Neural cell (in vitro differentiated cells): ENCODE data around the gene PCSK7. TPM values are rescaled to one million over a fixed set of nuclear protein-coding genes. Genes with fewer than 3 reads are reported as not detected.

ENCODE experiments used
- H2AFZ ChIP-seq: fragments of 200-600, 300-800 bp; sonication (generic), shearing (Covaris generic); 2 replicates; pipeline ENCODE4 v1.6.0; 2014; ENCODE audit warnings: low read depth, mild to moderate bottlenecking, antibody characterized with exemption, low read length, moderate library complexity
- H3F3A ChIP-seq: fragments of 200-600 bp; shearing (Covaris generic); 2 replicates; pipeline ENCODE4 v1.6.1; 2016; ENCODE audit warnings: mild to moderate bottlenecking, moderate library complexity, mixed read lengths, antibody characterized with exemption, low read length; ENCODE audit not compliant: insufficient read depth, poor library complexity, severe bottlenecking
- H3K27ac ChIP-seq: fragments of 200-600, 300-800 bp; sonication (generic), shearing (Covaris generic); 2 replicates; pipeline ENCODE4 v1.5.1; 2014; ENCODE audit warnings: mild to moderate bottlenecking, low read length, moderate library complexity
- H3K27me3 ChIP-seq: fragments of 300-800, 200-600 bp; sonication (generic), shearing (Covaris generic); 2 replicates; pipeline ENCODE4 v1.6.0; 2014; ENCODE audit warnings: mild to moderate bottlenecking, low read depth, low read length, moderate library complexity; ENCODE audit not compliant: insufficient read depth
- H3K36me3 ChIP-seq: fragments of 300-800, 200-600 bp; sonication (generic), shearing (Covaris generic); 2 replicates; pipeline ENCODE4 v1.5.1; 2014; ENCODE audit warnings: mild to moderate bottlenecking, antibody characterized with exemption, low read length, moderate library complexity; ENCODE audit not compliant: insufficient read depth
- H3K4me2 ChIP-seq: fragments of 300-800, 200-600 bp; sonication (generic), shearing (Covaris generic); 2 replicates; pipeline ENCODE4 v1.6.0; 2014; ENCODE audit warnings: mild to moderate bottlenecking, low read length
- H3K4me3 ChIP-seq: fragments of 300-800, 200-600 bp; sonication (generic), shearing (Covaris generic); 2 replicates; pipeline ENCODE4 v1.5.1; 2014; ENCODE audit warnings: mild to moderate bottlenecking, low read length, moderate library complexity
- H3K79me2 ChIP-seq: fragments of 200-600 bp; shearing (Covaris generic); replicated peaks from 2 replicates; pipeline ENCODE4 v1.6.0; 2014; ENCODE audit warnings: mild to moderate bottlenecking, low read length, moderate library complexity; ENCODE audit not compliant: insufficient read depth
- H3K9ac ChIP-seq: fragments of 300-800, 200-600 bp; sonication (generic), shearing (Covaris generic); 2 replicates; pipeline ENCODE4 v1.6.1; 2016; ENCODE audit warnings: mild to moderate bottlenecking, low read length, mixed read lengths
- H3K9me2 ChIP-seq: fragments of 200-600 bp; shearing (Covaris generic); 2 replicates; pipeline ENCODE4 v1.6.1; 2016; ENCODE audit warnings: mild to moderate bottlenecking, low read length, mixed read lengths; ENCODE audit not compliant: insufficient read depth
- H3K9me3 ChIP-seq: fragments of 200-600, 300-800 bp; sonication (generic), shearing (Covaris generic); 2 replicates; pipeline ENCODE4 v1.6.1; 2016; ENCODE audit warnings: mild to moderate bottlenecking, mixed run types, low read length, moderate library complexity, mixed read lengths
- H4K20me1 ChIP-seq: fragments of 200-600 bp; shearing (Covaris generic); 2 replicates; pipeline ENCODE4 v1.6.1; 2016; ENCODE audit warnings: mild to moderate bottlenecking, mixed run types; ENCODE audit not compliant: insufficient read depth
- CTCF ChIP-seq: fragments of 450-650 bp; IDR thresholded peaks from 2 replicates; pipeline ENCODE4 v1.5.1; 2014; ENCODE audit warnings: antibody characterized with exemption, mild to moderate bottlenecking, moderate library complexity; ENCODE audit not compliant: poor library complexity, severe bottlenecking
- EP300 ChIP-seq: fragments of 450-650 bp; conservative IDR thresholded peaks from 2 replicates; pipeline ENCODE4 v1.6.1; 2014; ENCODE audit warnings: antibody characterized with exemption, mild to moderate bottlenecking, moderate library complexity; ENCODE audit not compliant: poor library complexity, severe bottlenecking
- EZH2 ChIP-seq: fragments of 200-600, 300-800 bp; shearing (Covaris generic), sonication (generic); IDR thresholded peaks from 2 replicates; pipeline ENCODE4 v1.6.1; 2014; ENCODE audit warnings: antibody characterized with exemption, low read length, borderline replicate concordance, mild to moderate bottlenecking; ENCODE audit not compliant: insufficient read depth, poor library complexity, severe bottlenecking
- MXI1 ChIP-seq: fragments of 450-650 bp; conservative IDR thresholded peaks from 2 replicates; pipeline ENCODE4 v1.6.1; 2014; ENCODE audit warnings: antibody characterized with exemption, mild to moderate bottlenecking; ENCODE audit not compliant: poor library complexity, severe bottlenecking
- POLR2AphosphoS5 ChIP-seq: IDR thresholded peaks from 2 replicates; pipeline ENCODE4 v1.6.1; 2012
- RAD21 ChIP-seq: fragments of 450-650 bp; conservative IDR thresholded peaks from 2 replicates; pipeline ENCODE4 v1.6.1; 2014; ENCODE audit warnings: antibody characterized with exemption, mild to moderate bottlenecking, moderate library complexity
- SMC3 ChIP-seq: fragments of 450-650 bp; conservative IDR thresholded peaks from 2 replicates; pipeline ENCODE4 v1.6.1; 2014; ENCODE audit warnings: antibody characterized with exemption, mild to moderate bottlenecking, moderate library complexity; ENCODE audit not compliant: poor library complexity
- TAF1 ChIP-seq: IDR thresholded peaks from 2 replicates; pipeline ENCODE4 v1.6.1; 2012; ENCODE audit warnings: low read depth
- polyA plus RNA-seq: library from polyadenylated mRNA; depleted of rRNA; stranded (reverse); fragments of >200 nt; gene quantifications from 2 replicates; pipeline ENCODE4 v1.2.3, GENCODE V29; 2014
- TF ChIP-seq, protein P1 (sequence below): IDR thresholded peaks from 2 replicates; pipeline ENCODE4 v1.6.1; 2012; ENCODE audit warnings: borderline replicate concordance

The PCSK7 gene
- polyA plus RNA-seq, 1 donor from 2014 or later, result 44.4 TPM

- H3K9ac ChIP-seq, result no peak overlapping the region
- H3F3A ChIP-seq, result no peaks in the 10 kb centered on the region
- H3K27ac ChIP-seq, result no peak overlapping the region
- no peak overlapping the region for H3K4me2 ChIP-seq
- H3K9me3 ChIP-seq, result no peaks in the 10 kb centered on the region
- H3K27me3 ChIP-seq, result no peaks in the 10 kb centered on the region
- no peaks in the 10 kb centered on the region for H4K20me1 ChIP-seq
- H3K36me3 ChIP-seq, result no peaks in the 10 kb centered on the region
- H3K9me2 ChIP-seq, result no peaks in the 10 kb centered on the region
- no peaks in the 10 kb centered on the region for H3K79me2 ChIP-seq
- no peak overlapping the region for H3K4me3 ChIP-seq
- no peak for TF ChIP-seq CTCF
- TF ChIP-seq RAD21, result no peak
- TF ChIP-seq SMC3, result no peak
- no peak for TF ChIP-seq TAF1
- TF ChIP-seq, protein P1, sequence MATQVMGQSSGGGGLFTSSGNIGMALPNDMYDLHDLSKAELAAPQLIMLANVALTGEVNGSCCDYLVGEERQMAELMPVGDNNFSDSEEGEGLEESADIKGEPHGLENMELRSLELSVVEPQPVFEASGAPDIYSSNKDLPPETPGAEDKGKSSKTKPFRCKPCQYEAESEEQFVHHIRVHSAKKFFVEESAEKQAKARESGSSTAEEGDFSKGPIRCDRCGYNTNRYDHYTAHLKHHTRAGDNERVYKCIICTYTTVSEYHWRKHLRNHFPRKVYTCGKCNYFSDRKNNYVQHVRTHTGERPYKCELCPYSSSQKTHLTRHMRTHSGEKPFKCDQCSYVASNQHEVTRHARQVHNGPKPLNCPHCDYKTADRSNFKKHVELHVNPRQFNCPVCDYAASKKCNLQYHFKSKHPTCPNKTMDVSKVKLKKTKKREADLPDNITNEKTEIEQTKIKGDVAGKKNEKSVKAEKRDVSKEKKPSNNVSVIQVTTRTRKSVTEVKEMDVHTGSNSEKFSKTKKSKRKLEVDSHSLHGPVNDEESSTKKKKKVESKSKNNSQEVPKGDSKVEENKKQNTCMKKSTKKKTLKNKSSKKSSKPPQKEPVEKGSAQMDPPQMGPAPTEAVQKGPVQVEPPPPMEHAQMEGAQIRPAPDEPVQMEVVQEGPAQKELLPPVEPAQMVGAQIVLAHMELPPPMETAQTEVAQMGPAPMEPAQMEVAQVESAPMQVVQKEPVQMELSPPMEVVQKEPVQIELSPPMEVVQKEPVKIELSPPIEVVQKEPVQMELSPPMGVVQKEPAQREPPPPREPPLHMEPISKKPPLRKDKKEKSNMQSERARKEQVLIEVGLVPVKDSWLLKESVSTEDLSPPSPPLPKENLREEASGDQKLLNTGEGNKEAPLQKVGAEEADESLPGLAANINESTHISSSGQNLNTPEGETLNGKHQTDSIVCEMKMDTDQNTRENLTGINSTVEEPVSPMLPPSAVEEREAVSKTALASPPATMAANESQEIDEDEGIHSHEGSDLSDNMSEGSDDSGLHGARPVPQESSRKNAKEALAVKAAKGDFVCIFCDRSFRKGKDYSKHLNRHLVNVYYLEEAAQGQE, result no peak
- TF ChIP-seq MXI1, result no peak
- TF ChIP-seq POLR2AphosphoS5, result no peak
- no peak overlapping the region for H2AFZ ChIP-seq
These were observed 56.1 kb downstream of the PCSK7 start for GRCh38 chr11:117175781-117176180.

DNA sequence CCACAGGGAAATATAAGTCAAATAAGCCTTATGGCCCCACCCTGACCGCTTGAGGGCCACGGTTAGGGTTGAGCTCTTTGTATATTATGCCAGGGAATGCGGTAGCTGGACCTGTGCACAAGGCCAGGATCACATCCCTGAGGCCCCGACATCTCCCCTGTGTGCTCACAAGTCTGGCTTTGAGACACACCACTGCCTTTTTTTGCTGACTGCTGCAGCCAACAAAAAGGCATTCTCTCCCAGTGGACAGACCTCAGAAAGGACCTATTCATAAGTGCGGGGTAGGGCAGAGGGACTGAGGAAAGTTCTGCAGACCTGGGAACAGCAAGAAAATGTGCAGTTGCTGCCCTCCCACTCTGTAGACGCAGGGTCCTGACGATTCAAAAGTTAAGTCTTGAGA lies 56.8 kb downstream of the PCSK7 start:
- TF ChIP-seq EP300 (no peak), TAF1 (no peak), MXI1 (no peak), CTCF (no peak), EZH2 (no peak), SMC3 (no peak), POLR2AphosphoS5 (no peak), RAD21 (no peak)
- TF ChIP-seq, protein P1, result no peak
- H2AFZ ChIP-seq, result no peak overlapping the region
- no peaks in the 10 kb centered on the region for H3K9me2 ChIP-seq
- no peaks in the 10 kb centered on the region for H4K20me1 ChIP-seq
- H3K79me2 ChIP-seq, result no peaks in the 10 kb centered on the region
- no peak overlapping the region for H3K9ac ChIP-seq
- no peak overlapping the region for H3K27ac ChIP-seq
- no peak overlapping the region for H3K4me2 ChIP-seq
- H3K4me3 ChIP-seq, result no peak overlapping the region
- no peaks in the 10 kb centered on the region for H3K9me3 ChIP-seq
- no peaks in the 10 kb centered on the region for H3K27me3 ChIP-seq
- no peaks in the 10 kb centered on the region for H3F3A ChIP-seq
- no peaks in the 10 kb centered on the region for H3K36me3 ChIP-seq
